Astrocyte (in vitro differentiated cells and primary cell): Measurements from ENCODE around the gene EGLN1. TPM values are rescaled to one million over a fixed set of nuclear protein-coding genes. Genes with fewer than 3 reads are reported as not detected.

Experiments
- DNase-seq: peaks from one replicate; pipeline ENCODE4 v3.0.0-alpha.2; 2010; ENCODE audit warnings: low read depth
- FAIRE-seq: peaks from 2 replicates; lab custom pipeline; 2011; peaks lifted over from hg19 to GRCh38; lab: Jason Lieb, UNC
- H2AFZ ChIP-seq: 2 replicates; pipeline ENCODE4 v1.6.0; 2012; ENCODE audit warnings: low read depth, low read length, inconsistent platforms
- H3K27ac ChIP-seq: 2 replicates; pipeline ENCODE4 v1.5.1; 2011; ENCODE audit warnings: low read depth, low read length, inconsistent platforms
- H3K27me3 ChIP-seq: 2 replicates; pipeline ENCODE4 v1.6.0; 2011; ENCODE audit warnings: low read length, inconsistent platforms; ENCODE audit not compliant: insufficient read depth
- H3K36me3 ChIP-seq: 2 replicates; pipeline ENCODE4 v1.5.1; 2011; ENCODE audit warnings: low read length, inconsistent platforms; ENCODE audit not compliant: insufficient read depth
- H3K4me1 ChIP-seq: 2 replicates; pipeline ENCODE4 v1.5.1; 2011; ENCODE audit warnings: low read length, inconsistent platforms; ENCODE audit not compliant: insufficient read depth
- H3K4me2 ChIP-seq: 2 replicates; pipeline ENCODE4 v1.6.0; 2012; ENCODE audit warnings: low read length, inconsistent platforms
- H3K4me3 ChIP-seq: 2 replicates; pipeline ENCODE4 v1.5.1; 2011; ENCODE audit warnings: low read depth, mild to moderate bottlenecking, low read length, inconsistent platforms; ENCODE audit not compliant: insufficient read depth
- H3K79me2 ChIP-seq: 2 replicates; pipeline ENCODE4 v1.6.0; 2012; ENCODE audit warnings: mild to moderate bottlenecking, low read length, inconsistent platforms; ENCODE audit not compliant: insufficient read depth
- H3K9ac ChIP-seq: 2 replicates; pipeline ENCODE4 v1.6.0; 2012; ENCODE audit warnings: mild to moderate bottlenecking, low read length, inconsistent platforms
- H3K9me3 ChIP-seq: 2 replicates; pipeline ENCODE4 v1.5.1; 2012; ENCODE audit warnings: low read depth, mild to moderate bottlenecking, low read length, inconsistent platforms; ENCODE audit not compliant: insufficient read depth
- H4K20me1 ChIP-seq: 2 replicates; pipeline ENCODE4 v1.6.0; 2012; ENCODE audit warnings: low read length, inconsistent platforms; ENCODE audit not compliant: insufficient read depth
- H3K27ac Mint-ChIP-seq: one replicate; pipeline ENCODE4 v1.8.0; 2021; ENCODE audit warnings: mild to moderate bottlenecking, mixed read lengths; ENCODE audit not compliant: unreplicated experiment
- H3K27me3 Mint-ChIP-seq: one replicate; pipeline ENCODE4 v1.8.0; 2021; ENCODE audit warnings: low read depth, mixed read lengths; ENCODE audit not compliant: unreplicated experiment
- H3K36me3 Mint-ChIP-seq: one replicate; pipeline ENCODE4 v1.8.0; 2021; ENCODE audit warnings: low read depth, mixed read lengths; ENCODE audit not compliant: unreplicated experiment
- H3K4me1 Mint-ChIP-seq: one replicate; pipeline ENCODE4 v1.8.0; 2021; ENCODE audit warnings: low read depth, mixed read lengths; ENCODE audit not compliant: unreplicated experiment
- H3K4me3 Mint-ChIP-seq: one replicate; pipeline ENCODE4 v1.8.0; 2021; ENCODE audit warnings: mild to moderate bottlenecking, moderate library complexity, mixed read lengths; ENCODE audit not compliant: unreplicated experiment
- H3K9me3 Mint-ChIP-seq: one replicate; pipeline ENCODE4 v1.8.0; 2021; ENCODE audit warnings: mild to moderate bottlenecking, mixed read lengths; ENCODE audit not compliant: unreplicated experiment
- CTCF ChIP-seq: IDR thresholded peaks from 2 replicates; pipeline ENCODE4 v1.5.1; 2011; ENCODE audit warnings: low read depth, mild to moderate bottlenecking, inconsistent platforms, low read length, moderate library complexity; ENCODE audit not compliant: insufficient read depth
- EZH2 ChIP-seq: IDR thresholded peaks from 2 replicates; pipeline ENCODE4 v1.6.1; 2012; ENCODE audit warnings: mild to moderate bottlenecking, low read length, inconsistent platforms; ENCODE audit not compliant: insufficient read depth
- total RNA-seq: library from RNA; stranded (reverse); gene quantifications from 2 replicates; pipeline ENCODE4 v1.2.1, GENCODE V29; 2021

EGLN1 gene
- total RNA-seq, 1 donor from 2014 or later = 34.5 TPM

GRCh38 chr1:231411036-231411531 lies 11.0 kb downstream of the EGLN1 start:
- H3K9ac ChIP-seq = no peak overlapping the region
- peaks cover 21% of the 10 kb centered on the region for H3K4me1 Mint-ChIP-seq
- H3K79me2 ChIP-seq = peaks cover 83% of the 10 kb centered on the region
- peaks cover 15% of the 10 kb centered on the region for H3K4me1 ChIP-seq
- H2AFZ ChIP-seq = no peak overlapping the region
- H3K36me3 Mint-ChIP-seq = no peaks in the 10 kb centered on the region
- peaks cover 27% of the 10 kb centered on the region for H4K20me1 ChIP-seq
- TF ChIP-seq EZH2 (no peak), CTCF (no peak)
- no peak overlapping the region for H3K27ac Mint-ChIP-seq
- no peaks in the 10 kb centered on the region for H3K9me3 ChIP-seq
- H3K27me3 Mint-ChIP-seq = no peaks in the 10 kb centered on the region
- H3K4me3 Mint-ChIP-seq = no peak overlapping the region
- no peak for DNase-seq
- no peaks in the 10 kb centered on the region for H3K27me3 ChIP-seq
- H3K9me3 Mint-ChIP-seq = no peaks in the 10 kb centered on the region
- H3K36me3 ChIP-seq = no peaks in the 10 kb centered on the region
- no peak overlapping the region for H3K4me3 ChIP-seq
- no peak overlapping the region for H3K4me2 ChIP-seq
- no peak overlapping the region for H3K27ac ChIP-seq
- FAIRE-seq = no peak

- Histone ChIP-seq H3K36me3 (no peaks in the 10 kb centered on the region), H3K27me3 (no peaks in the 10 kb centered on the region), H3K4me1 (peaks cover 15% of the 10 kb centered on the region), H3K4me3 (no peak overlapping the region), H2AFZ (no peak overlapping the region), H3K79me2 (peaks cover 79% of the 10 kb centered on the region), H3K4me2 (no peak overlapping the region), H3K9ac (no peak overlapping the region), H3K9me3 (no peaks in the 10 kb centered on the region), H4K20me1 (peaks cover 30% of the 10 kb centered on the region), H3K27ac (no peak overlapping the region)
- H3K4me3 Mint-ChIP-seq = no peak overlapping the region
- H3K27ac Mint-ChIP-seq = no peak overlapping the region
- no peaks in the 10 kb centered on the region for H3K36me3 Mint-ChIP-seq
- no peak for TF ChIP-seq EZH2
- TF ChIP-seq CTCF = no peak
- peaks cover 22% of the 10 kb centered on the region for H3K4me1 Mint-ChIP-seq
- no peaks in the 10 kb centered on the region for H3K9me3 Mint-ChIP-seq
- H3K27me3 Mint-ChIP-seq = no peaks in the 10 kb centered on the region
- FAIRE-seq (peak; percentile 5), DNase-seq (peak; percentile 59)
These were observed 12.0 kb downstream of the EGLN1 start for GRCh38 chr1:231410036-231410612.

DNA sequence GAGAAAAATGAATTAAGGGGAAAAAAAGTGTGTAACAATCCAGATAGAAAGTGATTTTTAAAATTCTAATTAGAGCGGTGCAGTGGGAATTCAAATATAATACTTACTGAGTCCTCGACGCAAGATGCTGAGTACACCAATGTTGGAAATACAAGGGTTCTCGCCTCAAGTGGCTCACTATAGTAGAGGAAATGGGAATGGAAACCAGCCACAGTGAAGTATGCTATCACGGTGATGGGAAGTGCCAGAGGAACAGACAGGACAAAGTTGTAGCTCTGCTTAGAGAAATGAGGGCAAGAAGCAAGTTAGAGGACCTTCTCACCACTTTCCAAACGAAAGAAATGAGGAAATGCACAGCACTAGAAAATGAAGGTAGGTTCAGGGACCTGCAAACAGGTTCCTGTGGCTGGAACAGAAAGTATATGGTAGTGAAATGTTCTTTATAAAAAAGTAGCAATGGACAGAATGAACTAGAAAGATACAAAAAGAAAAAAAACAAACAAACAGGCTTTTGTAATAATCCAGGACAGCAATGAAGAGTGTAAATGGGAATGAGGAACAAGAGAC lies 13.5 kb downstream of the EGLN1 start:
- FAIRE-seq (no peak), DNase-seq (no peak)
- H3K36me3 ChIP-seq = no peaks in the 10 kb centered on the region
- peak overlapping the region; percentile 69 for H3K9ac ChIP-seq
- peaks cover 14% of the 10 kb centered on the region for H3K4me1 Mint-ChIP-seq
- H3K27ac ChIP-seq = peak overlapping the region; percentile 67
- TF ChIP-seq EZH2 (no peak), CTCF (no peak)
- H2AFZ ChIP-seq = no peak overlapping the region
- H4K20me1 ChIP-seq = peaks cover 30% of the 10 kb centered on the region
- H3K27me3 Mint-ChIP-seq = no peaks in the 10 kb centered on the region
- H3K9me3 ChIP-seq = no peaks in the 10 kb centered on the region
- H3K4me3 ChIP-seq = no peak overlapping the region
- H3K4me3 Mint-ChIP-seq = no peak overlapping the region
- H3K9me3 Mint-ChIP-seq = no peaks in the 10 kb centered on the region
- peaks cover 15% of the 10 kb centered on the region for H3K4me1 ChIP-seq
- peaks cover 79% of the 10 kb centered on the region for H3K79me2 ChIP-seq
- no peaks in the 10 kb centered on the region for H3K27me3 ChIP-seq
- peak overlapping the region; percentile 80 for H3K4me2 ChIP-seq
- H3K36me3 Mint-ChIP-seq = no peaks in the 10 kb centered on the region
- H3K27ac Mint-ChIP-seq = no peak overlapping the region
